OCI-LY1 (cell line): ENCODE results near the gene TLK1.

ENCODE experiments used
- H2AFZ ChIP-seq: fragments of 200-600 bp; sonication (generic), shearing (Covaris generic); 2 replicates; pipeline ENCODE4 v1.6.0; 2014; ENCODE audit warnings: antibody characterized with exemption, mild to moderate bottlenecking, low read length
- H3F3A ChIP-seq: fragments of 200-600 bp; sonication (generic), shearing (Covaris generic); 2 replicates; pipeline ENCODE4 v1.6.0; 2014; ENCODE audit warnings: mild to moderate bottlenecking, antibody characterized with exemption, low read length, moderate library complexity; ENCODE audit not compliant: insufficient read depth
- H3K27ac ChIP-seq: fragments of 200-600 bp; sonication (generic); 2 replicates; pipeline ENCODE4 v1.5.1; 2014; ENCODE audit warnings: low read length, mixed run types, mild to moderate bottlenecking, low read depth; ENCODE audit not compliant: poor library complexity, severe bottlenecking
- H3K27me3 ChIP-seq: fragments of 200-600 bp; sonication (generic); 2 replicates; pipeline ENCODE4 v1.6.0; 2014; ENCODE audit warnings: antibody characterized with exemption, mild to moderate bottlenecking, low read length, moderate library complexity; ENCODE audit not compliant: insufficient read depth
- H3K36me3 ChIP-seq: fragments of 200-600 bp; sonication (generic); 2 replicates; pipeline ENCODE4 v1.6.1; 2014; ENCODE audit warnings: mild to moderate bottlenecking, antibody characterized with exemption, low read length, moderate library complexity, mixed read lengths; ENCODE audit not compliant: insufficient read depth
- H3K4me1 ChIP-seq: fragments of 200-600 bp; sonication (generic); 2 replicates; pipeline ENCODE4 v1.5.1; 2014; ENCODE audit warnings: mild to moderate bottlenecking, low read length, moderate library complexity; ENCODE audit not compliant: insufficient read depth, severe bottlenecking
- H3K4me2 ChIP-seq: fragments of 200-600 bp; sonication (generic), shearing (Covaris generic); 2 replicates; pipeline ENCODE4 v1.6.1; 2014; ENCODE audit warnings: low read length
- H3K4me3 ChIP-seq: fragments of 200-600 bp; sonication (generic); 2 replicates; pipeline ENCODE4 v1.5.1; 2014; ENCODE audit warnings: low read length, low read depth, mild to moderate bottlenecking, mixed read lengths; ENCODE audit not compliant: poor library complexity, severe bottlenecking
- H3K79me2 ChIP-seq: fragments of 200-600 bp; shearing (Covaris generic); 2 replicates; pipeline ENCODE4 v1.6.1; 2016; ENCODE audit warnings: mixed run types, low read length, mixed read lengths; ENCODE audit not compliant: insufficient read depth
- H3K9ac ChIP-seq: fragments of 200-600 bp; sonication (generic), shearing (Covaris generic); 2 replicates; pipeline ENCODE4 v1.6.1; 2014; ENCODE audit warnings: mild to moderate bottlenecking, low read length, mixed read lengths
- H3K9me2 ChIP-seq: fragments of 200-600 bp; sonication (generic), shearing (Covaris generic); 2 replicates; pipeline ENCODE4 v1.6.1; 2014; ENCODE audit warnings: low read depth, mild to moderate bottlenecking, low read length, mixed read lengths
- H3K9me3 ChIP-seq: fragments of 200-600 bp; shearing (Covaris generic); 2 replicates; pipeline ENCODE4 v1.6.1; 2014; ENCODE audit warnings: low read length, mixed read lengths
- H4K20me1 ChIP-seq: fragments of 200-600 bp; sonication (generic), shearing (Covaris generic); 2 replicates; pipeline ENCODE4 v1.6.0; 2016; ENCODE audit warnings: mild to moderate bottlenecking, low read length; ENCODE audit not compliant: insufficient read depth
- EZH2 ChIP-seq: fragments of 200-600 bp; sonication (generic), shearing (Covaris generic); IDR thresholded peaks from 2 replicates; pipeline ENCODE4 v1.8.0; 2017; ENCODE audit warnings: borderline replicate concordance, mixed run types, mild to moderate bottlenecking, antibody characterized with exemption, low read length, moderate library complexity, mixed read lengths
- TF ChIP-seq, protein P1 (sequence below): fragments of 200-600 bp; sonication (generic), shearing (Covaris generic); IDR thresholded peaks from 2 replicates; pipeline ENCODE4 v1.5.1; 2017; ENCODE audit warnings: mild to moderate bottlenecking, antibody characterized with exemption, low read length, moderate library complexity, mixed read lengths

Gene TLK1

DNA sequence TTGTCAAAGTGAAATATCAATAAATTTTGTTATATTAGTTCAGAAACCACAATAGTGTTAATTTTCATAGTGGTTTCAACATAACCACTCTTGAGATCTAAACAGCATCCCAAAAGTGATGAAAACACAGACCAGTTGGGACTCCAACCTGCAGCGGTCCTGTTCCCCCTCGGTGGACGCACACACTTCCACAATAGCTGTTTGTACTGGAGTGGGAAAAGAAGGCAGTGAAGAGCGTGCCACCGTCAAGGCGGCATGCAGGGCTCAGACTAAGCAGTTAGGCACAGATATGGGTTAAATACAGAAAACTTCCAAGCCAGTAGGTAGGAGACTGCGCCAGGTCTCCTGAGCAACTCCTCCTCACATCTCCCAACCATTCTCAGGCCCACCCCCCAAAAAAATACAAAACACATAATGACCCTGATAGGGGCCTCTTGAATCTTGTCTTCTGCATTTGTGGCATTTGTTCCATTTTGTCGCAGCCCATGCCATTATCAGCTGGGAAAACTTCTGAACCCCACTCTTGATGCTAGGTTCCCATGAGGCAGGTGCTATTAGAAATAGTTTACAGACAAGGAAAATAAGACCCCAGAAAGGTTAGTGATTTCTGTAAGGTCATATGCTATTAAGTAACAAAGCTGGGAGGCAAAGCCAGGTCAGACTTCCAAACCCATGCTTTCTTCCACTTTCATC is 174.0 kb downstream of the TLK1 start:
- H3K36me3 ChIP-seq: peaks cover 24% of the 10 kb centered on the region; the same call in 1 of the 2 replicates
- H3K9me2 ChIP-seq: no peaks in the 10 kb centered on the region
- no peaks in the 10 kb centered on the region for H3K27me3 ChIP-seq
- H3K4me1 ChIP-seq: no peaks in the 10 kb centered on the region
- H3K27ac ChIP-seq: no peak overlapping the region
- no peak overlapping the region for H2AFZ ChIP-seq
- H3K4me2 ChIP-seq: no peak overlapping the region
- H3K9ac ChIP-seq: no peak overlapping the region
- H3K4me3 ChIP-seq: no peak overlapping the region
- H3K9me3 ChIP-seq: no peaks in the 10 kb centered on the region
- H4K20me1 ChIP-seq: no peaks in the 10 kb centered on the region
- no peaks in the 10 kb centered on the region for H3F3A ChIP-seq
- no peaks in the 10 kb centered on the region for H3K79me2 ChIP-seq
- TF ChIP-seq EZH2: no peak
- TF ChIP-seq, protein P1, sequence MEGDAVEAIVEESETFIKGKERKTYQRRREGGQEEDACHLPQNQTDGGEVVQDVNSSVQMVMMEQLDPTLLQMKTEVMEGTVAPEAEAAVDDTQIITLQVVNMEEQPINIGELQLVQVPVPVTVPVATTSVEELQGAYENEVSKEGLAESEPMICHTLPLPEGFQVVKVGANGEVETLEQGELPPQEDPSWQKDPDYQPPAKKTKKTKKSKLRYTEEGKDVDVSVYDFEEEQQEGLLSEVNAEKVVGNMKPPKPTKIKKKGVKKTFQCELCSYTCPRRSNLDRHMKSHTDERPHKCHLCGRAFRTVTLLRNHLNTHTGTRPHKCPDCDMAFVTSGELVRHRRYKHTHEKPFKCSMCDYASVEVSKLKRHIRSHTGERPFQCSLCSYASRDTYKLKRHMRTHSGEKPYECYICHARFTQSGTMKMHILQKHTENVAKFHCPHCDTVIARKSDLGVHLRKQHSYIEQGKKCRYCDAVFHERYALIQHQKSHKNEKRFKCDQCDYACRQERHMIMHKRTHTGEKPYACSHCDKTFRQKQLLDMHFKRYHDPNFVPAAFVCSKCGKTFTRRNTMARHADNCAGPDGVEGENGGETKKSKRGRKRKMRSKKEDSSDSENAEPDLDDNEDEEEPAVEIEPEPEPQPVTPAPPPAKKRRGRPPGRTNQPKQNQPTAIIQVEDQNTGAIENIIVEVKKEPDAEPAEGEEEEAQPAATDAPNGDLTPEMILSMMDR: no peak

DNA sequence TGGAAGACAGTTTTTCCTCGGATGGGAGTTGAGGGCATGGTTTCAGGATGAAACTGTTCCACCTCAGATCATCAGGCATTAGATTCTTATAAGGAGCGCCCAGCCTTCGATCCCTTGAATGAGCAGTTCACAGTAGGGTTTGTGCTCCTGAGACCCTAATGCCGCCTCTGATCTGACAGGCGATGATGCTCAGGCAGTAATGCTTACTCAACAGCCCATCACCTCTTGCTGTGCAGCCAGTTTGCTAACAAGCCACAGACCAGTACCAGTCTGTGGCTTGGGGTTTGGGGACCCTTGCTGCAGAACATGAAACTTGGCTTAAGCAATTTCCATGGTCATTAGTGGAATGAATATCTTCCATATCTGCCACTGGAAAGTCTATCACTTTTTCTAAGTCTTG is 175.3 kb downstream of the TLK1 start:
- H3K27me3 ChIP-seq: no peaks in the 10 kb centered on the region
- TF ChIP-seq, protein P1: no peak
- TF ChIP-seq EZH2: no peak
- H3F3A ChIP-seq: no peaks in the 10 kb centered on the region
- no peaks in the 10 kb centered on the region for H3K79me2 ChIP-seq
- no peak overlapping the region for H2AFZ ChIP-seq
- peaks cover 11% of the 10 kb centered on the region; the same call in 1 of the 2 replicates for H3K36me3 ChIP-seq
- no peaks in the 10 kb centered on the region for H3K4me1 ChIP-seq
- no peak overlapping the region for H3K4me2 ChIP-seq
- H3K9me3 ChIP-seq: no peaks in the 10 kb centered on the region
- no peaks in the 10 kb centered on the region for H4K20me1 ChIP-seq
- no peak overlapping the region for H3K9ac ChIP-seq
- no peaks in the 10 kb centered on the region for H3K9me2 ChIP-seq
- H3K27ac ChIP-seq: no peak overlapping the region
- H3K4me3 ChIP-seq: no peak overlapping the region

DNA sequence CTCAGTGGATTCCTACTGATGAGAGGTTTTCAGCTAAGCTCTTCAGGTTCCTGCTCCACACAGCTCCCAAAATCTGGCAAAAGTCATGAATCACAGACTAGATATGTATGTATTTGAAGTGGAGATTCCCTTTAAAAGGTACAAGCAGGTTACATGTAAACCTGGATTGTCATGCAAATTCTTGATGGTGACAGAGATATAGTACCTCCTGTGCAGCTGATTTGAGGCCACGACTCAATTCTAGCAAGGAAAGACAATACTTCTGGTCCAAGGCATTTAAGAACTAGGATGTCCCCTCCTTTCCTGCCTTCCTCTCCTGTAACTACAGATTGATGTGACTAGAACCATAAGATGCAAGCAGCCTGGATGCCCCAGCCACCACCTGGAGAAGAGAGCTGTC is 176.6 kb downstream of the TLK1 start:
- no peak overlapping the region for H2AFZ ChIP-seq
- no peaks in the 10 kb centered on the region for H3F3A ChIP-seq
- H3K36me3 ChIP-seq: no peaks in the 10 kb centered on the region
- no peaks in the 10 kb centered on the region for H3K9me2 ChIP-seq
- H3K9ac ChIP-seq: no peak overlapping the region
- H4K20me1 ChIP-seq: no peaks in the 10 kb centered on the region
- H3K27ac ChIP-seq: no peak overlapping the region
- H3K4me3 ChIP-seq: no peak overlapping the region
- no peak overlapping the region for H3K4me2 ChIP-seq
- no peak for TF ChIP-seq EZH2
- TF ChIP-seq, protein P1: no peak
- no peaks in the 10 kb centered on the region for H3K27me3 ChIP-seq
- no peaks in the 10 kb centered on the region for H3K4me1 ChIP-seq
- no peaks in the 10 kb centered on the region for H3K9me3 ChIP-seq
- no peaks in the 10 kb centered on the region for H3K79me2 ChIP-seq
